Duodenal mucosa (tissue), 2 donors: ENCODE measurements around the gene C11orf21.

ENCODE experiments used
- H3K27ac ChIP-seq: one replicate; pipeline ENCODE4 v1.7.0; 2013; ENCODE audit warnings: low read depth, low read length
- H3K27me3 ChIP-seq, 2 donors: one replicate each; pipeline ENCODE4 v1.7.0; 2013; ENCODE audit warnings: low read length in 2 of 2, control low read depth in 1 of 2; ENCODE audit not compliant: insufficient read depth in 2 of 2, control insufficient read depth in 1 of 2
- H3K36me3 ChIP-seq, 2 donors: one replicate each; pipeline ENCODE4 v1.7.0; 2013; ENCODE audit warnings: low read length in 2 of 2, control low read depth in 1 of 2; ENCODE audit not compliant: insufficient read depth in 2 of 2, control insufficient read depth in 1 of 2
- H3K4me1 ChIP-seq, 2 donors: one replicate each; pipeline ENCODE4 v1.7.0; 2013; ENCODE audit warnings: low read length in 2 of 2, control low read depth in 1 of 2; ENCODE audit not compliant: insufficient read depth in 2 of 2, control insufficient read depth in 1 of 2
- H3K4me3 ChIP-seq, 2 donors: one replicate each; pipeline ENCODE4 v1.7.0; 2013; ENCODE audit warnings: low read length in 2 of 2, low read depth in 1 of 2
- H3K9ac ChIP-seq, 2 donors: one replicate each; pipeline ENCODE4 v1.7.0; 2013; ENCODE audit warnings: low read length in 2 of 2, low read depth in 1 of 2
- H3K9me3 ChIP-seq, 2 donors: one replicate each; pipeline ENCODE4 v1.7.0; 2013; ENCODE audit warnings: low read length in 2 of 2, control low read depth in 1 of 2; ENCODE audit not compliant: control insufficient read depth in 1 of 2

C11orf21 gene

DNA sequence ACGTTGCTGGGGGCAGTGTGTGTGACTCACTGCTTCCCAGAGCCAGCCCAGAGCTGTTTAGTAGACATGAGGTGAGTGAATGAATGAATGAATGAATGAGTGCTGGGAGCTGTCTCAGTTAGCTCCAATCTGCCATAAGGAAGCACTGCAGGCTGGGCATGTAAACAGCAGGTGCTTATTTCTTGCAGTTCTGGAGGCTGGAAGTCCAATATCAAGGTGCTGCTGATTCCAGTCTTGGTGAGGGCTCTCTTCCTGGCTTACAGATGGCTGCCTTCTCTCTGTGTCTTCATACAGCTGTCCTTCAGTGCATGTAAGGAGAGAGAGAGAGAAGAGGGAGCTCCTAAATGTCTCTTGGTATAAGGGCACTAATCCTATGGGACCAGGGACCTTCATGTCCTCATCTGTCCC lies 4.1 kb downstream of the C11orf21 start:
- Histone ChIP-seq H3K27ac (no peak overlapping the region), H3K4me1 (peaks cover 0 to 4% of the 10 kb centered on the region in 2 donors), H3K27me3 (no peaks in the 10 kb centered on the region), H3K9me3 (no peaks in the 10 kb centered on the region), H3K4me3 (no peak overlapping the region), H3K9ac (no peak overlapping the region), H3K36me3 (no peaks in the 10 kb centered on the region)

DNA sequence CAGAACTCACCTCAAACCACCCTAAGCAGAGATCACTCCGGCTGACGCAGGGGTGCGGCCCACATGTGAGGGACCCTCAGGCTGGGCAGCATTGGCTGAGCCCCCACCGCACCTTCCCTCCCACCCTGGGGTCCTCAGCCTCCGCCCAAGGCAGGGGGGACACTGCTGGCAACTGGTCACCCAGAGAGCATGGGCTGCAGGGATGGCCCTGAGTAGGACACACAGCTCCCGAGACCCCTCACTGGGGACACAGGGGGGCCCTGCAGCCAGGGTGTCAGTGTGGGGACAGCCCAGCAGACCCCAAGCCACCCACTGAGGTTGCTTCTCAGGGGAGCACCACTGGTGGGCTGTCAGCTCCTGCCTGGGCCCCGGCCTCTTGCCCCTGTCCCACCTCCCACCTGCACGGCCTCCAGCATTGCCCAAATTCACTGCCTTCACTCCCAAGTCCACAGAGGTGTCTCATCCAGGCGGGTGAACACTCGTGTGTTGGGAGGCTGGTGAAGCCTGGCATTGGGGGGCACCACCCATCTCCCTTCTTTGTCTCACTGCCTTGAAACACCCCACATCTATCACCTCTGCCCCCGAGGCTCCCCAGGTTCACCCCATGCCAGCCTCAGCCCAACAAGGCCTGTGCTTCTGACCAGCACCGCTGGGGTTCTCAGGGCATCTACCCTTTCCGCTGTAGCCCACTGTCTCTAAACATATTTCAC lies 4.7 kb downstream of the C11orf21 start:
- no peaks in the 10 kb centered on the region for H3K36me3 ChIP-seq
- no peaks in the 10 kb centered on the region for H3K27me3 ChIP-seq
- no peaks in the 10 kb centered on the region for H3K4me1 ChIP-seq
- no peaks in the 10 kb centered on the region for H3K9me3 ChIP-seq
- no peak overlapping the region for H3K9ac ChIP-seq
- H3K27ac ChIP-seq: no peak overlapping the region
- H3K4me3 ChIP-seq: no peak overlapping the region

DNA sequence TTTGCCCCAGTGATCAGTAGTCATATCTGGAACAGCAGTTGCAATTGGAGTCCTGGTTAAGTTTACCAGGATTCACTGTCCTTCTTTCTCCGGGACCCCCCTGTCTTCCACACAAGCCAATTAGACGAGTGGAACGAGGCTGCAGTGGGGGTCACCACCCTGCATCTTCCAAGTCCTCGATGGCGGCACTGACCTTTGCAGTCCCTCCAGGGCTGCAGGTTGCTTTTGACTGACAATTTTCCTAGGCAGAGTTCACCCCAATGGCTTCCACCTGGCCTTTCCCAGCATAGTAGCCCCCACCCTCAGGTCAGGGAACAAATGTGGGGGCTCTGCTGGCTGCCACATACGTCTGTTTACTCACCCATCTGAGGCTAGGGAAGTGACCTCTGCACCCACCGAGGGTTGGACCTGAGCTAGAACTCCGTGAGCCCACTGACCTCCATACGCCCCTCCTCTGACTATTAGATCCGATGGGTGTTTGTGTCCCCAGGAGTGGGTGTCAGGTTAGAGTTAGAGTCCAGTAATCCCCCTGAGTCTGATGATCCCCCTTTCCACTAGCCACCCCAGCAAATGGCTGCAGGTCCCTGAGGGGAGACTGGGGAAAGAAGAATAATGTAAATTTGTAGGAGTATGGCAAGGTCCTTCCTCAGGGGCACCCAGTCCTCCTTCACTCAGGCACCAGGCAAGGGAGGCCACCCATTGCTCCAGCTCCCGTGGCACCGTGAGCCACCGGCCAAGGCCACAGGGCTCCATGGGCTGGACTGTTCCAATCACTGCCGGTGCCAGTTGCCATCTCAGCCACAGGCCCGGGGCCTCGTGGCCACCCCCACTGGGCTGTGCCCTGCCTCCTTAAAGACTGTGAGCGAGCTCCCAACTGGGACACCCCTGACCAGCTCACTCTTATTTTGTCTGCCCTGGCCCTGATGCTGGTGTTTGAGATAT lies 5.5 kb downstream of the C11orf21 start:
- Histone ChIP-seq H3K27ac (no peak overlapping the region), H3K9ac (no peak overlapping the region), H3K36me3 (no peaks in the 10 kb centered on the region), H3K4me3 (no peak overlapping the region), H3K4me1 (no peaks in the 10 kb centered on the region), H3K27me3 (no peaks in the 10 kb centered on the region), H3K9me3 (no peaks in the 10 kb centered on the region)

DNA sequence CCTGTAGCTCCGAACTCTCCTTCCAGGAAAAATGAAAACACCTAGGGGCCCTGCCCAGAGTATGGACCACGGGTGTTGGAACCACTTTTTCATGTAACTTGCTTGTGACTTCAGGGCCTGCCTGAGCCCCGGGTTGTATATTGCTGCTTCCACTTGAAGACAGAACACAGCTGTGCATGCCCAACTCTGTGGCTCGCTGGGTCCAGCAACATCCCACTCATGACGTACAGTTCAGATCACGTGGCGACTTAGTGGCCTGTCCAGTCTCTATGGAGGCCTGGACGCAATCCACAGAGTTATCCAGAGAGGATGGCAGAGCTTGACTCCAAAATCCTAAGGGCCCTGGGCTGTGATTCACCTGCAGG lies 6.8 kb downstream of the C11orf21 start:
- Histone ChIP-seq H3K9me3 (no peaks in the 10 kb centered on the region), H3K4me1 (no peaks in the 10 kb centered on the region), H3K27me3 (no peaks in the 10 kb centered on the region), H3K9ac (no peak overlapping the region), H3K4me3 (no peak overlapping the region), H3K27ac (no peak overlapping the region), H3K36me3 (no peaks in the 10 kb centered on the region)

DNA sequence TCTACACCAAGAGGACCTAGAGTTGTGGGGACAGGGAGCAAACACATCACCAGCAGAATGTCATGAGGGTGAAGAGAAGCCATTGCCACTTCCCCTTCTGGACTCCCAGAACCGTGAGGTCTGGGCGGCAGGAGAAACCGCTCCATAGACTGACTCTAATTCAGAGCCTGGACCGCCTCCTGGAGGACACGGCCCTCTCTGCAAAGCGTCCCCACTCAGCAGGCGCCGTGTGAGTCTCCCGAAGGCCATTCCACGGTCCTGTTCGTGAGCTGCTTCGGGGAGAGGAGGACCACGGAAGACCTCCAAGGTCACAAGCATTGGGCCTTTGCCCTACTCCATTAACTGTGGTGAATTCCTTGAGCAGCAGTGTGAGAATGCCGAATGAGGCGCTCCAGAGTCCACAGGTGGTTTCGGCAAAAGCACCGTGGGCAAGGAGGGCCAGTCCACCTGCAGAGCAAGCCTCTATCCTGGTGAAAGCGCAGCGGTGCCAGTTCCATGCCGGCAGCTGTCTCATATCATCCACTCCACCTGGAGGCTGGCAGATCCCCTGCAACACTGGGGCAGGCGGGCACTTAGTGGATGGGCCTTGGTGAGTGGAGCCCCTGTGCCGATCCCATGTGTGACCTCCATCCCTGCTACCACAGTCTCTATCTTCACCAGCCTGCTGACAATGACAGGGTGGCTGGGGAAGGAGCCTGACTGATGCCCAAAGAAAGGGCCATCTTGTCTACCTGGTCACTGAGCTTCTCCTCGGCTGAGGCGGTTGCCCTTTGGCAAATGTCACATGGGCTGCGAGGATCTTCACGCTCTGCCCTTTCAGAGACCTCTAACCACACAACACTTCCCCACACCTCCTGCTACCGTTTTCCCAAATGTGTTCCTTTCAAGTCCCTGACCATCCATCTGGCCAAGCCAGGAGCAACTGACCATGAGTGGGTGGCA lies 7.5 kb downstream of the C11orf21 start:
- H3K4me3 ChIP-seq: no peak overlapping the region
- H3K9me3 ChIP-seq: no peaks in the 10 kb centered on the region
- no peak overlapping the region for H3K27ac ChIP-seq
- no peaks in the 10 kb centered on the region for H3K27me3 ChIP-seq
- H3K36me3 ChIP-seq: no peaks in the 10 kb centered on the region
- no peaks in the 10 kb centered on the region for H3K4me1 ChIP-seq
- H3K9ac ChIP-seq: no peak overlapping the region

DNA sequence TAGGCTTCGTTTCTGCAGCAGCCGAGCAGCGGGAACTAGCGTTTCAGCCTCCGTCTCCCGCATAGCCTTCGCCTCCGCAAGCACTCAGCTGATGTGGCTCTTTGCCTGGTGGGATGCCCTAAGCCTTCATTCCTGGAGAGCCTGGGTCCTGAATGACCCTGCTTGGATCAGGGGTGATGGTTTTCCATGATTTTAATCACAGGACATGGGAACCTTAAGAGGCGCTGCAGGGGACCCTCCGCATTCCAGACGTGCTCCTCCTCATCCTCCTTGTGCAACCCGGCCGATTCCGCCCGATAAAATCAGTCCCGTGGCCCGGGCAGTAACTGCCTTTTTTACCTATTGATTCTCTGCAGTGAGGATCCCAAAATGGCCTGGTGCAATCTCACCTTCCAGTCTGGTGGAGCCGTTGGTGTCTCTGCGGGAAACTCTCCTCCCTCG lies 8.2 kb downstream of the C11orf21 start:
- peaks cover under 1 to 2% of the 10 kb centered on the region in 2 donors for H3K27me3 ChIP-seq
- no peak overlapping the region for H3K4me3 ChIP-seq
- H3K36me3 ChIP-seq: no peaks in the 10 kb centered on the region
- H3K9me3 ChIP-seq: no peaks in the 10 kb centered on the region
- H3K4me1 ChIP-seq: no peaks in the 10 kb centered on the region
- no peak overlapping the region for H3K27ac ChIP-seq
- H3K9ac ChIP-seq: no peak overlapping the region

DNA sequence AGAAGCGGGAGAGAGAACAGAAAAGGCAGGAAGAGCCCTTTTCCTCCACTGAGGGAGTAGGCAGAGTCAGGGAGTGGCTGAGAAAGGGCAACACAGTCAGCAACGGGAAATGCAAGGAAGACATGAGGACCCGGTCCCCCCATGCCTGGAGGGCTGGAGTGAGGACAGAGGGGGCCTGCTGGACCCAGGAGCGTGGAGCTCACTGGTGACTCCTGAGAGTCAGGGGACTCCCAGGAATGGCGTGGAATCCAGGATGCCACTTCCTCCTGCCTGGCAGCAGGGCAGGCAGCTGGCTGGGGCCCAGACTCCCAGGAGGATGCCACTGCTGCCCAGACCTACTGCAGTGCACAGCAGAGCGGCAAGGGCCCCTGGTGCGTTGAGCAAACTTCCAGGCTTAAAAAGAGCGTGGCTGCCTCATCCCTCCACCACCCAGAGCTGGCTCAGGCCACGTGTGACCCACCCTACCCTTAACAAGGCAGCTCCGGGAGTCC lies 11.3 kb downstream of the C11orf21 start:
- H3K27ac ChIP-seq: no peak overlapping the region
- no peak overlapping the region for H3K9ac ChIP-seq
- peaks cover 3 to 4% of the 10 kb centered on the region in 2 donors for H3K27me3 ChIP-seq
- H3K9me3 ChIP-seq: no peaks in the 10 kb centered on the region
- H3K36me3 ChIP-seq: no peaks in the 10 kb centered on the region
- H3K4me3 ChIP-seq: no peak overlapping the region
- no peaks in the 10 kb centered on the region for H3K4me1 ChIP-seq

DNA sequence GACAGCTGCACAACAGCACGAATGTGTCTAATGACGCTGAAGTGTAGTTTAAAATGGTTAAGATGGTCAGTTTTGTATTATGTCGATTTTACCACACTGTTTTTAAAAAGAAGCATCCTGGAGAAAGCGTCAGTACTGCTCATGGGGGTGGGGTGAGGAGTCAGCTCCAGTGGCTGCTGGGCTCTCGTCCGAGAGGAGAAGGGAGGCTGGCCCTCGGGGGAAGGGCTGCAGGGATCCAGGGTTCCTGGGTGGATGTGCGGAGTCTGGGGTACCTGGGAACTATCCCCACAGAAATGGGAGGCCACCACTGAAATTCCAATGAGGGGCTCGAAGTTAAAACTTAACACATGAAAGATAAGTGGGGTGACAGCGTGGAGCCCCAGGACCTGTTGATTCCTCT lies 11.9 kb downstream of the C11orf21 start:
- H3K4me3 ChIP-seq: no peak overlapping the region
- no peaks in the 10 kb centered on the region for H3K36me3 ChIP-seq
- H3K9me3 ChIP-seq: no peaks in the 10 kb centered on the region
- no peak overlapping the region for H3K9ac ChIP-seq
- H3K4me1 ChIP-seq: no peaks in the 10 kb centered on the region
- H3K27ac ChIP-seq: no peak overlapping the region
- peaks cover 3 to 4% of the 10 kb centered on the region in 2 donors for H3K27me3 ChIP-seq

DNA sequence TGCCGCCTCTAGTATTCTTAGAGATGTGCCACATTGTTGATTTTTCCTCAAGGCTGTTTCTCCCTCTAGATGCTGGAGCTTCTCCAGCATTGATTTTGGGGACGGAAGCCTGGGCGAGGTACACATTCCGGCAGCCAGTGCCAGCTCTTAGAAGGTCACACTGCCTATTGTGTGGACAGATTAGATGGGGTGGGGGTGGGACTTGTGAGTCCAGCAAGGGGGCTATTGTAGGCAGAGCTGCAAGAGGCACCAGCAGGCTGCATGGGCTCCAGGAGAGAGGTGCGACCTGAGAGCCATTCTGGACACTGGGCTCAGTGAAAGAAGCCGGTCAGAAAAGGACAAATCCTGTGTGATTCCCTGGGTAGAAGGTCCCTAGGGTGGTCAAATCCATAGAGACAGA lies 12.4 kb downstream of the C11orf21 start:
- no peak overlapping the region for H3K9ac ChIP-seq
- peaks cover 3 to 4% of the 10 kb centered on the region in 2 donors for H3K27me3 ChIP-seq
- no peaks in the 10 kb centered on the region for H3K9me3 ChIP-seq
- H3K4me1 ChIP-seq: no peaks in the 10 kb centered on the region
- H3K27ac ChIP-seq: no peak overlapping the region
- no peaks in the 10 kb centered on the region for H3K36me3 ChIP-seq
- no peak overlapping the region for H3K4me3 ChIP-seq
